KMS-11 (cell line): ENCODE results near the gene OCA2.

ENCODE experiments used
- H2AFZ ChIP-seq: fragments of 200-600 bp; sonication (generic); 2 replicates; pipeline ENCODE4 v1.6.1; 2016; ENCODE audit warnings: antibody characterized with exemption, mixed run types, low read depth
- H3K27ac ChIP-seq: fragments of 200-600 bp; sonication (generic); 2 replicates; pipeline ENCODE4 v1.6.1; 2016; ENCODE audit warnings: mild to moderate bottlenecking, mixed run types
- H3K27me3 ChIP-seq: fragments of 200-600 bp; sonication (generic); 2 replicates; pipeline ENCODE4 v1.6.1; 2017; ENCODE audit warnings: mild to moderate bottlenecking, low read depth, mixed run types, moderate library complexity; ENCODE audit not compliant: insufficient read depth
- H3K36me3 ChIP-seq: fragments of 200-600 bp; sonication (generic); 2 replicates; pipeline ENCODE4 v1.6.1; 2017; ENCODE audit warnings: mild to moderate bottlenecking, mixed run types; ENCODE audit not compliant: insufficient read depth
- H3K4me1 ChIP-seq: fragments of 200-600 bp; sonication (generic); 2 replicates; pipeline ENCODE4 v1.6.1; 2016; ENCODE audit warnings: mild to moderate bottlenecking, low read depth, mixed run types; ENCODE audit not compliant: poor library complexity, severe bottlenecking
- H3K4me2 ChIP-seq: fragments of 200-600 bp; sonication (generic); 2 replicates; pipeline ENCODE4 v1.7.0; 2016; ENCODE audit warnings: mild to moderate bottlenecking, mixed run types
- H3K4me3 ChIP-seq: fragments of 200-600 bp; sonication (generic); IDR thresholded peaks from 2 replicates; pipeline ENCODE4 v1.6.1; 2017; ENCODE audit warnings: low read depth, low read length, mixed read lengths; ENCODE audit not compliant: insufficient read depth
- H3K79me2 ChIP-seq: fragments of 200-600 bp; sonication (generic); 2 replicates; pipeline ENCODE4 v1.6.1; 2016; ENCODE audit warnings: low read depth, mixed run types; ENCODE audit not compliant: insufficient read depth
- H3K9ac ChIP-seq: fragments of 200-600 bp; sonication (generic); 2 replicates; pipeline ENCODE4 v1.6.1; 2016; ENCODE audit warnings: mild to moderate bottlenecking, mixed run types
- H4K20me1 ChIP-seq: fragments of 200-600 bp; sonication (generic); 2 replicates; pipeline ENCODE4 v1.6.1; 2016; ENCODE audit warnings: mild to moderate bottlenecking, mixed run types; ENCODE audit not compliant: insufficient read depth
- CTCF ChIP-seq: fragments of 200-600 bp; sonication (generic); conservative IDR thresholded peaks from 2 replicates; pipeline ENCODE4 v1.6.1; 2017; ENCODE audit warnings: low read depth, mild to moderate bottlenecking, antibody characterized with exemption, low read length, moderate library complexity, mixed read lengths

OCA2 gene

GRCh38 chr15:28002867-28003266, 96.2 kb downstream of the OCA2 start:
- H3K79me2 ChIP-seq, result no peaks in the 10 kb centered on the region
- H3K4me3 ChIP-seq, result no peak overlapping the region
- no peak overlapping the region for H3K4me2 ChIP-seq
- H3K27me3 ChIP-seq, result no peaks in the 10 kb centered on the region
- no peak overlapping the region for H3K9ac ChIP-seq
- no peaks in the 10 kb centered on the region for H4K20me1 ChIP-seq
- H3K4me1 ChIP-seq, result no peaks in the 10 kb centered on the region
- H2AFZ ChIP-seq, result no peak overlapping the region
- H3K36me3 ChIP-seq, result no peaks in the 10 kb centered on the region
- no peak for TF ChIP-seq CTCF
- H3K27ac ChIP-seq, result no peak overlapping the region

- Histone ChIP-seq H3K27me3 (no peaks in the 10 kb centered on the region), H3K4me2 (no peak overlapping the region), H3K4me3 (no peak overlapping the region), H3K9ac (no peak overlapping the region), H4K20me1 (no peaks in the 10 kb centered on the region), H3K27ac (no peak overlapping the region), H2AFZ (no peak overlapping the region), H3K4me1 (no peaks in the 10 kb centered on the region), H3K36me3 (no peaks in the 10 kb centered on the region), H3K79me2 (no peaks in the 10 kb centered on the region)
- no peak for TF ChIP-seq CTCF
Measured at GRCh38 chr15:28002136-28002861, 96.8 kb downstream of the OCA2 start.

GRCh38 chr15:28001641-28002040, 97.5 kb downstream of the OCA2 start:
- H3K4me2 ChIP-seq, result no peak overlapping the region
- no peaks in the 10 kb centered on the region for H3K27me3 ChIP-seq
- H3K36me3 ChIP-seq, result no peaks in the 10 kb centered on the region
- no peaks in the 10 kb centered on the region for H3K4me1 ChIP-seq
- H4K20me1 ChIP-seq, result no peaks in the 10 kb centered on the region
- no peaks in the 10 kb centered on the region for H3K79me2 ChIP-seq
- H3K27ac ChIP-seq, result no peak overlapping the region
- no peak overlapping the region for H2AFZ ChIP-seq
- H3K4me3 ChIP-seq, result no peak overlapping the region
- H3K9ac ChIP-seq, result no peak overlapping the region
- no peak for TF ChIP-seq CTCF

- Histone ChIP-seq H3K4me1 (no peaks in the 10 kb centered on the region), H3K4me2 (no peak overlapping the region), H3K9ac (no peak overlapping the region), H3K79me2 (no peaks in the 10 kb centered on the region), H3K4me3 (no peak overlapping the region), H3K27me3 (no peaks in the 10 kb centered on the region), H3K36me3 (no peaks in the 10 kb centered on the region), H2AFZ (no peak overlapping the region), H3K27ac (no peak overlapping the region), H4K20me1 (no peaks in the 10 kb centered on the region)
- TF ChIP-seq CTCF, result no peak
Measured at GRCh38 chr15:27993996-27994780, 104.9 kb downstream of the OCA2 start.
